GM11168 (cell line): ENCODE data around the gene ENAH.

Experiments used
- in situ Hi-C: fragments of 300-500 bp; cut with MboI; formaldehyde crosslinking; loops from one replicate; pipeline ENCODE4 v1.12.0; 2022; ENCODE audit warnings: low sequenced_read_pairs; ENCODE audit not compliant: unreplicated experiment

The ENAH gene

DNA sequence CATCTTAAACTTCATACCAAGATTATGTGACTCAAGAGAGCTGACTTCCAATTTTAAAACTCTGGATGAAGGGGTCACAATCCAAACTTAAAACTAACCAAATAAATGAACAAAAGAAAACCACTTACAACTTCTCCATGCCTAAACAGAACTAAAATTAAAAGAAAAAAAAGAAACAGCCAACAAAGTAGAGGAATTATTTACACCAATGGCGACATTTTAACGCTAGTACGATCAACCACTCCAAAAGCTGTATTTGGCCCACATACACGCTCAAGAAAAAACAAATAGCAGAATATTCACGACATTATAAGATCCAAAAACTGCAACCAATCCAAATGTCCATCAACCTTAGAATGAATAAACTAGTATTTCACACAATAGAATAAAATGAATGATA is 42.4 kb downstream of the ENAH start:
- in situ Hi-C loops = no loop called here

DNA sequence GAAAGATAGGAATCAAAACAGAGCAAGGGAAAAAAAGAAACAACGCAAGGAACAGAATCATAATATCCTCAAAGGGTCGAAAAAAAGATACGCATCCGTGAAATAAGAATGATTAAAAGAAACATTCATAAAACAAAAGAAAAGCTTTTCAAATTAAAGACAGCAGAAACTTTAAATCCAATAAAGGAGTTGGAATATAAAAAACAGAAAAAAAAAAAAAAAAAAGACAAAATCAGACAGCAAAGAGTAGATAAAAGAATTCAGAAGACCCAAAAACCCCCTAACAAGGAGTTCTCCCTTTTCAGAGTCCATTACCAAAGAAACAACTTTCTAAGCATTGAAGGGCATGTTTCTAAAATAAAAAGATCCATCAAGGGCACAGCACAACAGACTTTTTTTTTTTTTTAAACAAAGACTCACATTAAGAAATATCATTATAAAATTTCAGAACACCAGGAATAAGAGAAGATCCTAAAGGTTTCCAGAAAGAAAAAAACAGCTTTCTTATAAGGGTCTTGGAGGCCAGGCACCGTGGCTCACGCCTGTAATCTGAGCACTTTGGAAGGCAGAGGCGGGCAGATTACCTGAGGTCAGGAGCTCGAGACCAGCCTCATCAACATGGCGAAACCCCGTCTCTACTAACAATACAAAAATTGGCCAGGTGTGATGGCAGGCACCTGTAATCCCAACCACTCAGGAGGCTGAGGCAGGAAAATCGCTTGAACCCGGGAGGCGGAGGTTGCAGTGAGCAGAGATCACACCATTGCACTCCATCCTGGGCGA is 44.7 kb downstream of the ENAH start:
- in situ Hi-C loops = no loop called here

DNA sequence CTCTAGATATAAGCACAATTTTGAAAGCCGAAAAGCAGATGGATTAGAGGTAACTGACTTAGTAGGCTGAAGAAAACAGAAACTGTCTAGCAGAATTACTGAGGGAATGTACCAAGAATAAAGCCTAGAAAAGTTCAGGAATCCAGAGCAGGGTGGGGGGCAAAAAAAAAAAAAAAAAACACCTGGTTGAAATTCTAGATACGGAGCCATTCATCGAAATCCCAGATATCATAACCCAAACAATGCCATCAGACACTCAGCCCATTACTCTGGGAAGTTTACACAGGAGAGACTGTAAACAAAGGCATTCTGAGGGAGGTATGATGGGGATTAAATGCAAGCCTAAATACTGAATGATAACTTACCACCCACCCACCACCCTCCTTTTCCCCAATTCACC is 45.6 kb downstream of the ENAH start:
- in situ Hi-C loops = no loop called here

DNA sequence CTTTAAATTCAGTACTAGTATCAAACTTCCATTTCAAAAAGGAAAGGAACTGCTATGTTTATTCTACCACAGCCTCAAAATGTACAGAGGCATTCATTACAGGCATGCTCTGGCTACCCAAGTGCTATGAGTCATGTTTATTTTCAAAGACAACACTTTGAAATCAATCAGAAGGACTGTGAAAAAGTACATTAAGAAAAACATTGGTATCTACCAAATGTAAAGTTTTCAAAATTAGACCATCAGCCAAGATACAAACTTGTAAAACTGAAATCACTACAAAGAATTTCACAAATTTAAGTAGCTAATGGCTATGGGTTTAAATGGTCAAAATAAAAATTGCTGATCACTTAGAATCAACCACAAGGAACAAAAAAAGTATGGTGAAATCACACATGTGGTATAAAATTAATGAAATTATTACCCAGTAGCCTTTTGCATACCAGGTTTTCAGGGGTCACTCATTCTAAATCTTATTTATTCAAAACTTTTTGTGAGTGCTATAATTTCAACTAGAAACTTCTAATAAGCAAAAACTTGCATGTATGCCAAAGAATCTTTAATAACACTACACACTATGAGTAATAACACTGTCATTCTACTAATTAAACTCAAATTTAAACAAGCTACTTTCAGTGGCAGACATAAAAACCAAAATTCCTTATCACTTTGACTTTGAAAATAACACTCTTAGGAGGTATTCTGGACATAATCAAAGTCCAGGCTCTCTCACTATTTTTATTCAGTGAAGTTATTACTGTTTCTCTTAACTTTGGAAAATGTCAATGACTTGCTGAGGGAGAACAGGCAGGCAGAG is 49.2 kb downstream of the ENAH start:
- in situ Hi-C loops = no loop called here

DNA sequence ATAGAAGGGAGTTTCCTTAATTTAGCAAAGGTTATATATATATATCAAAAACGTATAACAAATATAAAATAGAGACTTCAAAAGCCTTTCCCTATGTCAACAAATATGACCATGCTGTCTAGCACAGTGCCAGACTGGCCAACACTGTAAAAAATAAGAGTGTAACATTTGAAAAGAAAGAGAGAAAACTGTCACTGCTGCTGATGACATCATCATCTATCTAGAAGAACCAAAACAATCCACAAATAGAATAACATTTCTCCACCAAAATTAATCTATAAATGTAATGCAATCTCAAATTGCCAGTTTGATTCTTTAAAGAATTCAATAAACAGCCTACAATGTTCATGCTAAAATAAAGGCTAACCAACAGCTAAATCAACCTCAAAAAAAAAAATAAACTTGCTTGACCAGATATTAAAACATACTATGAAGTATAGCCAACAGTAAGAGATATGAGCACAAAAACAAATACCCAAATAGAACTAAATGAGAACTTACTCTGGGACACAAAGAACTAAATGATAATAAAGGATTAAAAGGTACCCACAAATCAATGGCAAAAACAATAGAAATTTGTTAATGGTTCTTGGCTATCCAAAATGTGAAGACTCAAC is 50.2 kb downstream of the ENAH start:
- in situ Hi-C loops = no loop called here

DNA sequence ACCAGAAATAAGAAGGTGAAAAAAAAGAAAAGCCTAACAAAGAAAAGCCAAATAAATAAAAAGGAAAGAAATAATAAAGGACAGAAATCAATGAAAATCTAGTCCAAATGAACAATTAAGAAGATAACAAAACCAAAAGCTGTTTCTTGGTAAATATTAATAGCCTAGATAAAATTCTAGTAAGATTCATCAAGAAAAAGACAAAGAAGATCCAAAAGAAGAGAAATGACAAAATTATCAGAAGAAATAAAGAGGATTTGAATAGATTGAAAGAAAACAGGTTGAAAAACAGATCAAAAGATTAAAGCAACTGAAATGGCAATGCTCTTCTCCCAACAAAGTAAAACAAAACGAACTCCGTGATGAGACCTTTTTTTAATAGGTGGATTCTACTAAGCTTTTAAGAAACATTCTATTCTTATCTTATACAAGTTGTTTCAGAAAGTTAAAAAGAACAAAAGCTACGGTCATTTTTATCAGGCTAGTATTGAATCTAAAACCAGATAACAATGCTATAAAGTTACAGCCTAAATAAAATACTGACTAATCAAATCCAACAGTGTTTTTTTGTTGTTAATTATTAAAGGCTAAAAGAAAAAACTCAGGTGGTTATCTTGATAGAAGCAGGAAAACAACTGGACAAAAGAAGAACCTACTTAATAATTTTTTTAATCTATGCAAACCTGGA is 50.9 kb downstream of the ENAH start:
- in situ Hi-C loops = no loop called here

DNA sequence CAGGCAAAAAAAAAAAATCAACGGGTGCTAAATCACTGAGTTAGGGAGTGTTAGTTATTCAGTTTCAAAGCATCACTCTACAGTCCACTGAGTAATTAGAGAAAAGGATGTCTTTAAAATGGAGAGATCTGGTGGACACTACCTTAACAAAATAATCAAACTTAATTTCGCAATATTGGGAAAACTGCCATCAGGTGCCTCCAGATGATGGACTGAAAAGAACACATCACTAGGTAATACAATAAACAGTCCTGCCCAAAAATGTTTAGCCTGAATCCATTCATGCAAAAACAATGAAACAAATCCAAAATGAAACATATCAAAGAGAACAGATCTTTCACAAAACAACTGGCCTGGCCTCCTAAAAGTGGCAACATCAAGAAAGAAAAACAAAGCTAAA is 54.1 kb downstream of the ENAH start:
- in situ Hi-C loops = no loop called here

DNA sequence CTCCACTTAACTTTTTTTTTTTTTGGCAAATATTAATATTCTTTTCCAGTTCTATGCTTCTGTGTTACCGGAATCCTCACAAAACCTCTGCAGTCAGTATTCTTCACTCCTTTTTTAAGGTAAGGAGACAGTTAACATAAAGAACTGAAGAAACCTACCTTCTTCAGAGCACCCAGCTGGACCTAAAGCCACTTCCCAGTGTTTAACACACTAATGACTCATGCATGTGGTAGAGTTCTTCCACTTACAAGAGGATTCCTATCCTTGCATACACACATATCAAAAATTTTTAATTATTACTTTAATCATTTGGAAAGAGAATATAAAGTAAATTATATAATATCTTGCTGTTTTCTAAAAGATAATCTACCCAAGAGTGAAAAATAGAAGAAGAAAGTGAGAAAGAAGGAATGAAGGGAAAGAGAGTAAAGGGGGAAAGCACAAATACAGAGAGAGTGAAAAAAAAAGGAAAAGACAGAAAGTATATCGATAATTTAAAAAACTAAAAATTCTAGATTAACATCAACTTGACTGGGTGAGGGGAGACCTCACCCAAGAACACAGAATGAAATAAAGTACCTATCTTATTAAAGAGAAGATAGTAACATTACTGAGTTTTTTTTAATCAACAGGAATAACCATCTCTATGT is 54.9 kb downstream of the ENAH start:
- in situ Hi-C loops = no loop called here

DNA sequence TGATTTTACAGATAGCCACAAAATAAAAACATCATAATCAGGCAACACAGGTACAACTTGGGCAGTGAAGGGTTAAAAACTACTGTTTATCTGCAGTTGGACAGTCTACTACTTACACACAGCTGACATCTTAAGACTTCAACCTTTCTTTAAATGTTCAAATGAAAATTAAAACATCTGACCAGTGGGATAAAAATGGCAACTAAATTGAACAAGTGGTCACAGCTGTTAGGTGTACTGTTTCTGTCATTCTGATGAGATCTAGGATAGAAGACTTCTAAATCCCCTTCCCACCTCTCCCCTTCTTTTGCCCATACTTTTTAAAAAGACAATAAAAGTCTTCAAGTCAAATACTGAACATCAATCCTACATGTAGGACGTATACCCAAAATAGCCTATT is 56.2 kb downstream of the ENAH start:
- in situ Hi-C loops = no loop called here

DNA sequence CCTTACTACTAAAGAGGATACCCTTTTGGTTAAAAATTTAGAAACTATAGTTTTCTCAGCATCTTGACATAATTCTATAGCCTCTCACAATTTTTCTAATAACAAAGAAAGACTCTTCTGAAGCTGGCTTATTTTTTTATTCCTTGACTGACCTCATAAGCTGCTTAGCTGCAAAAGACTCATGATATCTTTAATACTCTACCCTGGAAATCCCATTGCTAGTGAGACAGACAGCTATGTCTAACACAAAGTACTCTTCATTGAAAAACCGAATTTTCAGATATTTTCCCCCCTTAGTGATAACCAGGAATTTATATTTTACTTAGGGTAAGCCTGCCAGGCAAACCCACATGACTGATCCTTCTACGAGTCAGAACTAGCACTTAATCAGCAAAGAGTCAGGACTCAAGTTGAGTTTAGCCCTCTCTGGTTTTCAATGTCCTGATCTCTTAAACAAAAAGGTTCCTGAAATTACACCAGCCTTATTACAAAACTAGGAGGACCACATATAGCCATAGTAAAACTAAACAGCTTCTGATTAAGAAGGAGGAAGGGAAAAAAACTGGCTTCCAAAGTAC is 56.9 kb downstream of the ENAH start:
- in situ Hi-C loops = no loop called here

DNA sequence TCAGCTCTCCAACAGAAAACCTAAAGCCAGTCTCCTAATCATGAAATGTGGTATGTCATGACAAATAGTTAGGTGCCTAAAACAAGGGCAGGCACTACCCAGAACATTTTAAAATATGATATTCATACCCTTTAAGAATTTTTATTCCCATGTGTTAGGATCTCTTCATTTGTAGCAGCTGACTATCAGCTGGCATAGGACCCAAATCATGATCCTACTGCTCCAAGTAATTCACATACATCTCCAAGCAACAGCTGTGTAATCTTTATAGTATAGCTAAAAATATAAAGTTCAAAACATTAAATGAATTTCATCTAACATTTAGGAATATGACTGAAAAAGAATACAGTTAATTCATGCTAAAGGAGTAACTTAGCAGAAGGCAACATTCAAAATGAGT is 57.5 kb downstream of the ENAH start:
- in situ Hi-C loops = no loop called here

DNA sequence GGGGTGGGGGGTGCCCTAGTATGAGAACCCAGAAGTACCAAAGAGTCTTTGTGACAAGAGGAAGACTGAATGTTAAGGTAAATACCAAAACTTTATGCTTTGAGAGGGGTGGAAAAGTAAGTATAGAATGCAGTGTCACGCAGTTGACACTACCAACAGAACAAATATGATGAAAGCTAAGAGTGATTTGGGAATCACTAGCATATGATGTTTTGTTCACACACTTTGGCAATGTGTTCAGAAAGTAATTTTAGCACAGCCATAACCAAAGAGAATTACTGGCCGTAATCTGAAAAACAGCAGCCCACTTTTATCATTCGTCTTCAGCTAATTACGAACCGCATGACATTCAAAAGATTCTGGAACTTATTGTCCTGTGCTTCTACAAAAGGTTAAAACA is 59.5 kb downstream of the ENAH start:
- in situ Hi-C loops = no loop called here

DNA sequence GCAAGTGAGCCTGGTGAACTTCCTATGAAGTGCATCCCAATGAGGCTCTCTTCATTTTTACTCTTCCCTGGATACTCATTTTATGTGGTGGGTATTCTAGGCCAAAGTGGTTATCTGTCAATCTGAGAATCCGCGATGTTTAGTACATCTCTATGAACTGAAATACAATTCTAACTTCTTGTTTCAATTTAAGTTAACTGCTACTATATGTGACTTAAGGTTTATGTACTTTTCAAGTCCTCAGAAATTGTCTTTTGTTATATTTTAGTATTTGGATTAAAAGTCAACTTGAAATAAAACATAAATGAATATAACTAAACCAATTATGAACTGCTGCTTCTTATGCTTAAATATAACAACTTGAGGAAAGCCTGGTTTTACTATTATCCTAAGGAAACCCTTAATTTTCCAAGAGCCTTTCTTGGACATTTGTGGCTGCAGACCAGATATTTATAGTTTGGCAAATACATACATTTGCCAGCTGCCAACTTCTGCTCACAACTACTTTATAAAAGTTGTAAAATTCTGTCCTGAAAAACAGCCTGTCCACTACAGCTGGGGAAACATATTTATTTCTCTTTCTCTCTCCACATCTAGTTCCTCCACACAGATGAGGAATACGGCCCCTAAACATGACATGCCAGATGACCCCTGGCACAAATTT is 60.4 kb downstream of the ENAH start:
- in situ Hi-C loops = no loop called here

DNA sequence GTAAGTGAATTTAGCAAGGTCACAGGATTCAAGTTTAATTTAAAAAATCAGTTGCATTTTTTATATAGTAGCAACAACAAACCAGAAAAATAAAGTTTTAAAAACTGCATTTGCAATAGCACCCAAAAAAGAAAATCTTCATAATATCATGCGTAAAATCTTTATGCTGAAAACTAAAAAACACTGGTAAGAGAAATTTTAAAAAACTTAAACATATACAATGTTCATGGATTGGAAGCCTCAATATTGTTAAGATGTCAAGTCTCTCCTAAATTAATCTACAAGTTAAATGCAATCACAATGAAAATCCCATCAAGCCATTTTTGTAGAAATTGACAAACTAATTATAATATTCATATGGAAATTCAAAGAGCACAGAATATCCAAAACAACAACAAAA is 65.6 kb downstream of the ENAH start:
- in situ Hi-C loops = no loop called here

DNA sequence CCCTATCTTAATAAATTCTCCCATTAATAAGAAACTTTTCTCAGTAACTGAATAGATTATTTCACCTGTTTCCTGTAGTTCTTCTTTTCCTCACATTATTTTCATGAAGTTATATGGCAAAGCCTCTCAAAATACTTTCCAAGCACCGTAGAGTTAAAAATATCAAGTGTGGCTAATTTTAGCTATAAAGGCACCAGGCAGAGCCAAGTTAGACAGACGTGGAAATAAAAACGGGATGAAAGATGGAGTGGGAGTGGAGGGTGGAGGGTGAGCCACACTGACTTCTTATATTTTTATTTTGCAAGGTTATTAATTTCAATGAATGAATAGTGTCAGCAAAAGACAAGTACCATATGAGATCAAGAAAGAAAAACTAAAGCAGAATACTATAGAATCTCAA is 71.7 kb downstream of the ENAH start:
- in situ Hi-C loops = no loop called here

DNA sequence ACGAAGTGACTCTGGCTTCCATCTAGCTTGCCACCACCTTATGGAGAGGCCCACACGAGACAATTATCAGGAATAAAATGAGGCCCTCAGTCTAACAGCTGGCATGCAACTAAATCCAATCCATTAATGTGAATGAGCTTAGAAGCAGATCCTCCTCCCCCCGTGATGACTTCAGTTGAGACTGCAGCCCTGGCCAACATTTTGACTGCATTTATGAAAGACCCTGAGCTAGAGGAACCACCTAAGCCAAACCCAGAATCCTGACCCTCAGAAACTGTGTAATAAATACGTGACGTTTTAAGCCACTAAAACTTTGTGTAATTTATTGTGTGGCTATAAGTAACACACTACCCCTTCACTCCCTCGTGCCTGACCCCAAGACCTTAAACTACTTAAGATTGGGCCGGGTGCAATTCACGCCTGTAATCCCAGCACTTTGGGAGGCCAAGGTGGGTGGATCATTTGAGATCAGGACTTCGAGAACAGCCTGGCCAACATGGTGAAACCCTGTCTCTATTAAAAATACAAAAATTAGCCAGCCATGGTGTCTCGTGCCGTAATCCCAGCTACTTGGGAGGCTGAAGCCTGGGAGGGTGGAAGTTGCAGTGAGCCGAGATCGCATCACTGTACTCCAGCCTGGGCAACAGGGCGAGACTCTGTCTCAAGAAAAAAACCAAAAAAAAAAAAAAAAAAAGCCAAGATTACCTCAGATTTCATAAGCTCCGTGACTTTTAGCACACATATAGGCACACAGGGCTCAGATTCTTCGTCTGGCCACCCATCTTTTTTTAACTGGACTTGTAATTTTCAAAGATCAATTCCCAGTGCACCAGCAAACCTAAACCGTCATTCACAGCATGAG is 72.5 kb downstream of the ENAH start:
- in situ Hi-C loops = no loop called here

DNA sequence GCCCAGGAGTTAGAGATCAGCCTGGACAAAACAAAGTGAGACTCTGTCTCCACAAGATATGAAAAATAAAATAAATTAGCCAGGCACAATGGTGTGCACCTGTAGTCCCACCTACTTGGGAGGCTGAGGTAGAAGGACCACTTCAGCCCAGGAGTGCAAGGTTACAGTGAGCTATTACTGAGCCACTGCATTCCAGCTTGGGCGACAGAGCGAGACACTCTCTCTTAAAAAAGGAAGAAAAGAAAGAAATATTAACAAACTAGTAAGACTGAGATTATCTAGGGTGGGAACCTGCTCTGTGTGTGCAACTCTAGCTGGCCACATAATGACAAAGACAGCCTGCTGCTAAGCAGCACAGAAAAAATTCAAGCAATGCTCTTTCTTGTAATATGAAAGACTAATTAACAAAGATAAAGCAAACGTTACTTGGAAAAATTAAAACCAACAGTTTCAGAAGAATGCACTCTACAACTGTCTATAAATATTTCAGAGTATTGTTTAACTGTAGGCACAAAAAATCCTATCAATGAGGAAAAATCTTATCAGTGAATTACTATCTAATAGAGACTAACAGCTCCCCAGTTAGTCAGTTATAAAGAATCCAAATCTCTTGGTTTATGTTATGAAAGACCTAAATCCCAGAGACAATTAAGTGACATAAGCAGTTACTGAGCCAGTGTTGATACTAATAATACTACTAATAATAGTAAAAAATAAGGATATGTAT is 74.5 kb downstream of the ENAH start:
- in situ Hi-C loops = no loop called here

DNA sequence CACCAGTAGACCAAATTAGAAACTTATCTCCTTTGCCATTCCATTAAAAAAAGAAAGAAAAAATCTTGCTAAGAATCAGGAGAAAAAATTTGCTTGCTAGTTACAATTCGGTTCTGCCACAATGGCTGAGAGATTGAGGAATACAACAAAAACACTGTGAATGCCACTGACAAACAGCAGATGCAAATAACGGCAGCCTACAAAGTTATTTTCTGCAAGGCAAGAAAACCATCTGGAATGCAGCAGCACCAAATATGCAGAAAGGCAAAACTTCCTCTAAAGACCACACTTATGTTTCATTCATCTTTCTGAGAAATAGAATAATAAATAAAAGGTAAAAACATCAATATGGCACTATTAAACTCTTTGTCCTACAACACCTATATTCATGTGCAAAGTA is 75.7 kb downstream of the ENAH start:
- in situ Hi-C loops = no loop called here
